Neutrophil (primary cell): Measurements from ENCODE around the gene PLCB4.

Experiments
- H3K27ac ChIP-seq: fragments of 200-600 bp; sonication (generic); 2 replicates; pipeline ENCODE4 v1.5.1; 2016; ENCODE audit warnings: mild to moderate bottlenecking, moderate library complexity
- H3K27me3 ChIP-seq: fragments of 200-600 bp; sonication (generic); 2 replicates; pipeline ENCODE4 v1.6.0; 2016; ENCODE audit warnings: mild to moderate bottlenecking
- H3K36me3 ChIP-seq: fragments of 200-600 bp; sonication (generic); 2 replicates; pipeline ENCODE4 v1.5.1; 2017
- H3K4me1 ChIP-seq, 2 experiments: fragments of 200-600 bp in 1 of 2; sonication (generic) in 1 of 2; 1 replicate in 1 of 2; 2 replicates in 1 of 2; pipeline versions ENCODE4 v1.5.1 to v1.6.1; 2013 to 2016; ENCODE audit warnings: low read depth in 1 of 2, low read length in 1 of 2, mild to moderate bottlenecking in 1 of 2, moderate library complexity in 1 of 2; ENCODE audit not compliant: control insufficient read depth in 1 of 2, insufficient read depth in 1 of 2
- H3K4me3 ChIP-seq, 2 experiments: fragments of 200-600 bp in 1 of 2; sonication (generic) in 1 of 2; 1 replicate in 1 of 2; 2 replicates in 1 of 2; pipeline ENCODE4 v1.5.1; 2013 to 2016; ENCODE audit warnings: low read depth in 1 of 2, low read length in 1 of 2, mild to moderate bottlenecking in 1 of 2, moderate library complexity in 1 of 2
- H3K9me3 ChIP-seq: fragments of 200-600 bp; sonication (generic); 2 replicates; pipeline ENCODE4 v1.5.1; 2016
- TF ChIP-seq, protein P1 (sequence below): fragments of 200-600 bp; sonication (generic); IDR thresholded peaks from 2 replicates; pipeline ENCODE4 v1.5.1; 2016; ENCODE audit warnings: antibody characterized with exemption

Gene PLCB4

DNA sequence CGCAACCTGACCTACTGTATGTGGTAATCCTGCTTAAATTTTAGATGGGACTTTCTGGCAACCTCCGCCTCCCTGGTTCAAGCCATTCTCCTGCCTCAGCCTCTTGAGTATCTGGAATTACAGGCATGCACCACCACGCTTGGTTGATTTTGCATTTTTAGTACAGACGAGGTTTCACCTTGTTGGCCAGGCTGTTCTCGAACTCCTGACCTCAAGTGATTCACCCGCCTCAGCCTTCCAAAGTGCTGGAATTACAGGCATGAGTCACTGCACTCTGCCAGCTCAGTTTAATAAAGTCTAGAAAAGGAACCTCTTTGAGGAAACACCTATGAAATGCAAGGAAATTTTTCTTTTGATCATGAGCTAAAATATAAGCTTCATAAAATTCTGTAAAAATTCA, 9.0 kb upstream of the PLCB4 start:
- TF ChIP-seq, protein P1, sequence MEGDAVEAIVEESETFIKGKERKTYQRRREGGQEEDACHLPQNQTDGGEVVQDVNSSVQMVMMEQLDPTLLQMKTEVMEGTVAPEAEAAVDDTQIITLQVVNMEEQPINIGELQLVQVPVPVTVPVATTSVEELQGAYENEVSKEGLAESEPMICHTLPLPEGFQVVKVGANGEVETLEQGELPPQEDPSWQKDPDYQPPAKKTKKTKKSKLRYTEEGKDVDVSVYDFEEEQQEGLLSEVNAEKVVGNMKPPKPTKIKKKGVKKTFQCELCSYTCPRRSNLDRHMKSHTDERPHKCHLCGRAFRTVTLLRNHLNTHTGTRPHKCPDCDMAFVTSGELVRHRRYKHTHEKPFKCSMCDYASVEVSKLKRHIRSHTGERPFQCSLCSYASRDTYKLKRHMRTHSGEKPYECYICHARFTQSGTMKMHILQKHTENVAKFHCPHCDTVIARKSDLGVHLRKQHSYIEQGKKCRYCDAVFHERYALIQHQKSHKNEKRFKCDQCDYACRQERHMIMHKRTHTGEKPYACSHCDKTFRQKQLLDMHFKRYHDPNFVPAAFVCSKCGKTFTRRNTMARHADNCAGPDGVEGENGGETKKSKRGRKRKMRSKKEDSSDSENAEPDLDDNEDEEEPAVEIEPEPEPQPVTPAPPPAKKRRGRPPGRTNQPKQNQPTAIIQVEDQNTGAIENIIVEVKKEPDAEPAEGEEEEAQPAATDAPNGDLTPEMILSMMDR = no peak
- Histone ChIP-seq H3K9me3 (no peaks in the 10 kb centered on the region), H3K4me3 (no peak overlapping the region), H3K27ac (no peak overlapping the region), H3K27me3 (no peaks in the 10 kb centered on the region), H3K4me1 (no peaks in the 10 kb centered on the region), H3K36me3 (no peaks in the 10 kb centered on the region)

DNA sequence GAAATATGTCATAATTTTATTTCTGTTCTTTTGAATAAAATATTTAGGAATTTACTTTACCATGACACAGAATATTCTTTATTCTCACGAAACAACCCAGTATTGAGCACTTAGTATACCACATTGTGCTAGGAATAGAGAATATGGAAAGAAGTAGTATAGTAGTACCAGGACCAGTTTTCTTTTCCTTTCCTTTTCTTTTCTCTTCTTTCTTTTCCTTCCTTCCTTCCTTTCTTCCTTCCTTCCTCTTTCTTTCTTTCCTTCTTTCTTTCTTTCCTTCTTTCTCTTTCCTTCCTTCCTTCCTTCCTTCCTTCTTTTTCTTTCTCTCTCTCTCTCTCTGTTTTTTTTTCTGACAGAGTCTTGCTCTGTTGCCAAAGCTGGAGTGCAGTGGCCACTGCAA, 7.5 kb upstream of the PLCB4 start:
- TF ChIP-seq, protein P1 = no peak
- Histone ChIP-seq H3K27ac (no peak overlapping the region), H3K27me3 (peaks cover 6% of the 10 kb centered on the region), H3K36me3 (no peaks in the 10 kb centered on the region), H3K4me3 (no peak overlapping the region), H3K9me3 (no peaks in the 10 kb centered on the region), H3K4me1 (no peaks in the 10 kb centered on the region)

DNA sequence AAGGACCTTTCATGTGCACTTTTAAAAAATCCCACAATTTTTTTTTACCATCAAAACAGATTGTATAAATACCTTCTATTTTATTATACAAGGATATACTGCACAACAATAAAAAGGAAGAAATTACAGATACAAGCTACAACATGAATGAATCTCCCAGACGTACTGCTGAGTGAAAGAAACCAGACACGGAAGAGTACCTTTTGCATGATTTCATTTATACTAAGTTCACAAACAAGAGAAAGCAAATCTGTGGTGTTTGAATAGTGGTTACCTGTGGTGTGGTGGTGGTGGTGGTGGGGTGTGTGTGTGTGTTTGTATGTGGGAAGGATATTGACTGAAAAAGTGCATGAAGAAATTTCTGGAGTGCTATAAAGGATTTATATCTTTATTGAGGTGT, 6.8 kb upstream of the PLCB4 start:
- no peaks in the 10 kb centered on the region for H3K36me3 ChIP-seq
- no peak overlapping the region for H3K27ac ChIP-seq
- no peaks in the 10 kb centered on the region for H3K9me3 ChIP-seq
- peaks cover 12% of the 10 kb centered on the region for H3K27me3 ChIP-seq
- H3K4me1 ChIP-seq = no peaks in the 10 kb centered on the region
- H3K4me3 ChIP-seq = no peak overlapping the region
- TF ChIP-seq, protein P1 = no peak

DNA sequence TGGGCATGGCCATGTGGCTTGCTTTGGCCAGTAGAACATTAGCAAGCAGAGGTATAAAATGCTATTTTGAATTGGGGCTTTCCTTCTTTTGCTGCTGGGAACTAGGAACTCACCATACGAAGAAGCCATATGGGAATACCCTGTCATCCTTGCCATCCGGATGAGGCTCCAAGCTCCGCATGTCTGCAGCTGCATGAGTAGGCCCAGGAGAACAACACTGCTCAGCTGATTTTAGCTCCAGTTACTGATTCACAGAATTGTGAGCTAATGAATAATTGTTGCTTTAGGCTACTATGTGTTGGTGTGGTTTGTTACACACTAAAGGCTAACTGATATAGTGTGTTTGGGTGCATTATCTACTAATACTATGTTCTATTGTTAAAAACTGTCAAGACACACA, 2.7 kb upstream of the PLCB4 start:
- peaks cover 0 to 7% of the 10 kb centered on the region in 2 experiments for H3K4me1 ChIP-seq
- peaks cover 53% of the 10 kb centered on the region for H3K27me3 ChIP-seq
- no peaks in the 10 kb centered on the region for H3K36me3 ChIP-seq
- H3K4me3 ChIP-seq = no peak overlapping the region
- no peak overlapping the region for H3K27ac ChIP-seq
- no peaks in the 10 kb centered on the region for H3K9me3 ChIP-seq
- TF ChIP-seq, protein P1 = no peak

DNA sequence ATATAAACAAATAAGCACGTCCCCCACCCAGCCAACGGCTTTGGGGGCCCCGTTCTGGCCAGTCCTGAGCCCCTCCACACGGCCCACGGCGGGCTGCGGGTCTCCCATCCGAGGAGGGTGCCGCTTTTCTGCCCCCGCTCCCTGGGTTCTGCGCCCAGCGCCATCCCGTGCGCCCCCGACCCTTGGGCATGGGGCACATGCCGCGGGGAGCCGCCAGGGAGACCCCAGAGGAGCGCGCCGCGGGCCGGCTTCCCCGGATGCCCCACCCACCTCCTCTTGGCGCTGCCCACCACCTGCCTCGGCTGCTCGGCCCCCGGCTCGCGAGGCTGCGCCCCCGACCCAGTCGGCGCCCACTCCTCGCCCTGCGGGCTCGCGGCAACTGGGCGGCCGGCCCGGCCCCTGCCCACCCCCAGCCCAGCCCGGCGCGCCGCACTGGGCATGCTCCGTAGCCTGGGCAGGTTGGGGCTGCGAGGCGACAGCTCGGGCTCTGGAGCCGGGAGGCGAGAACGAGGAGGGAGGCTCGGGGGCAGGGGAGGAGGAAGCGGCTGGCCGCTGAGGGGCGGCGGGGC, 570 bp upstream of the PLCB4 start:
- Histone ChIP-seq H3K4me1 (peaks cover 0 to 7% of the 10 kb centered on the region in 2 experiments), H3K4me3 (peak overlapping the region in 1 of 2 experiments; percentile 38), H3K36me3 (no peaks in the 10 kb centered on the region), H3K9me3 (no peaks in the 10 kb centered on the region), H3K27ac (no peak overlapping the region), H3K27me3 (peaks cover 56% of the 10 kb centered on the region)
- TF ChIP-seq, protein P1 = no peak

DNA sequence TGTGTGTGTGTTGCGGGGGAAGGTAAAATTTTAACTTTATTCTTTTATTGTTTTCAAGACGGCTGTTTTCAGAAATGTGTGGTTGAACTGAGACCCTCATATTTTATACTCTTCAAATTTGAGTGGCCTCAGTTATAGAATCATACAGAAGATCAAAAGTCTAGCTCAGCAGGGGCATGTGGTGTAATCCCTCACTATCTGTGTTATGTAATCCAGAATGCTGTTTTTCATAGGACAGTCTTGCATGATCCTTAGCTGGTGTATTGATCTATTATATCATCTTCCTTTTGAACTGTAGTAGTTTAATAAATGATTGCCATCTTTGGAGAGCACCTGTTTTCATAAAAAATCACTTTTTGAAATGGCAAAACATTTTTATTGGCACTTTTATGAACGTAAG, 1.4 kb downstream of the PLCB4 start:
- Histone ChIP-seq H3K27me3 (peaks cover 56% of the 10 kb centered on the region), H3K9me3 (no peaks in the 10 kb centered on the region), H3K4me1 (peaks cover 0 to 7% of the 10 kb centered on the region in 2 experiments), H3K36me3 (no peaks in the 10 kb centered on the region), H3K4me3 (no peak overlapping the region), H3K27ac (no peak overlapping the region)
- TF ChIP-seq, protein P1 = no peak
